GM13977 (cell line): ENCODE results near the gene SCLT1.

Experiments used
- DNase-seq: peaks from one replicate; pipeline ENCODE4 v3.0.0; 2012; ENCODE audit warnings: low spot score
- in situ Hi-C: fragments of 300-500 bp; cut with MboI; formaldehyde crosslinking; loops from one replicate; pipeline ENCODE4 v1.12.0; 2022; ENCODE audit warnings: low sequenced_read_pairs, low pct_unique_long_range_greater_than_20kb, mixed read lengths, inconsistent platforms; ENCODE audit not compliant: unreplicated experiment
- TF ChIP-seq, protein P1 (sequence below): IDR thresholded peaks from 2 replicates; pipeline ENCODE4 v1.5.1; 2012; ENCODE audit warnings: mild to moderate bottlenecking, control low read depth; ENCODE audit not compliant: insufficient read depth; ENCODE audit errors: extremely low read depth, missing control alignments

The SCLT1 gene

DNA sequence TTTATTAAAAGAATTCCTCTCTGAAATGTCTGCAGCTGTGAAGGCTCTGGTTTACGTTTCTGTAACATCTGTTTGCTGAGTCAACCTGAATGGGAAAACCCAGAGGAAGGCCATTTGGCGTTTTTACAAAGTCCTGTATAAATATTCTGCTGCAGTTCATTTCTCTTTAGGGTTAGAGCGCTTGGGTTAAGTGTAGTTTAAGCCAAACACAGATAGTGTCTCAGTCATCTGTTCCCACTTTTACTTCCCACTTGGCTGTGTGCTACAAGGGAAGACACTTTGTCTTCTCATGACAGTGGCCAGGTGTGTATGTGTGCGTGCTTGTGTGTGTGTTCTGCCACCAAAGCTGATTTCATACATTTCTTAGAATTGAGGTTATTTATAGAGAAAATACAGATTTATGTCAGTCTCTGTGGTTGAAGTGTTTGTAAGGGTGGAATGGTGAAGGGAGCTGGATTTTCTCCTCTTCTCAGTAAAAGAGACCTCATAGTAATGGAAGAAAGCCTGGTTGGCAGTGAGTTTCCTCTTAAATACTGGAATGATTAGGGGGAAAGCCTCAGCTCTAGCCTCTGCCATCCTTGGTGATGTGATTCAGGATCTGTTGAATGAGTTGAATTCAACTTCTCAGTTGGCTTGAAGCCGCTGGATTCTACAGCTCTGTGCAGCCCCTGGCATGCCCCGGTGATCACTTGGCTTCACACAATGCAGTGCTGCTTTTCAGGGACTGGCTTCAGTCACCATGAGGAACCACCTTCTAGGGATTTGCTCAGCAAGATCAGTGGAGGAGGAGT, 233.3 kb downstream of the SCLT1 start:
- in situ Hi-C loops: loop anchor here (10.0 kb wide), 1 partner anchor 45 kb away; no protein-coding TSS in a partner anchor

DNA sequence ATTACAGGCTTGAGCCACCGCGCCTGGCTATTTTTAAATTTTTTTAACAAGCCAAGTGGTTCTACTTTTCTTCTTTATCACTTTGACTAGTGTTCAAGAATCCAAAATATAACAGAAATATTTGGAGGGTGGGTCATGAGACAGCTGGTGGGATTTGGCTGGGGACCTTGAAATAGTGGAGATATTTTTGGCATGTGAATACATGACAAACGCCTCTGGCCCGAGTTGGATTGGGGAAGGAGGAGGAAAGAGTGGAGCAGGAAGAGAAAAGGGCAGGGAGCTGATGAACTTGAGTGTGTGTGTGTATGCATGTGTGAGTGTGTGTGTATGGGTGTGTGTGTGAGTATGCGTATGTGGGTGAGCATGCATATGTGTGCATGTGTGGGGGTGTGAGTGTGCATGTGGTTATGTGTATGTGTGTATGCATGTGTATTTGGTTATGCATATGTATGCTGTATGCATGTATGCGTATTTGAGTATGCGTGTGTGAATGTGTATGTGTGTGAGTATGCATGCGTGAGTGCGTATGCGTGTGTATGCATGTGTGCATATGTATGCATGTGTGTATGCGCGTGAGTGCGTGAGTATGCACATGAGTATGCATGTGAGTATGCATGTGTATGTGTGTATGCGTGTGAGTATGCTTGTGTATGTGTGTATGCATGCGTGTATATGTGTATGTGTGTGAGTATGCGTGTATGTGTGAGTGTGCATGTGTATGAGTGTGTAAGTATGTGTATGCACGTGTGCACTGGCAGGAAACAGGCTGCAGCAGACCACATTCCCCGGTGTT, 234.3 kb downstream of the SCLT1 start:
- TF ChIP-seq, protein P1, sequence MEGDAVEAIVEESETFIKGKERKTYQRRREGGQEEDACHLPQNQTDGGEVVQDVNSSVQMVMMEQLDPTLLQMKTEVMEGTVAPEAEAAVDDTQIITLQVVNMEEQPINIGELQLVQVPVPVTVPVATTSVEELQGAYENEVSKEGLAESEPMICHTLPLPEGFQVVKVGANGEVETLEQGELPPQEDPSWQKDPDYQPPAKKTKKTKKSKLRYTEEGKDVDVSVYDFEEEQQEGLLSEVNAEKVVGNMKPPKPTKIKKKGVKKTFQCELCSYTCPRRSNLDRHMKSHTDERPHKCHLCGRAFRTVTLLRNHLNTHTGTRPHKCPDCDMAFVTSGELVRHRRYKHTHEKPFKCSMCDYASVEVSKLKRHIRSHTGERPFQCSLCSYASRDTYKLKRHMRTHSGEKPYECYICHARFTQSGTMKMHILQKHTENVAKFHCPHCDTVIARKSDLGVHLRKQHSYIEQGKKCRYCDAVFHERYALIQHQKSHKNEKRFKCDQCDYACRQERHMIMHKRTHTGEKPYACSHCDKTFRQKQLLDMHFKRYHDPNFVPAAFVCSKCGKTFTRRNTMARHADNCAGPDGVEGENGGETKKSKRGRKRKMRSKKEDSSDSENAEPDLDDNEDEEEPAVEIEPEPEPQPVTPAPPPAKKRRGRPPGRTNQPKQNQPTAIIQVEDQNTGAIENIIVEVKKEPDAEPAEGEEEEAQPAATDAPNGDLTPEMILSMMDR: no peak
- in situ Hi-C loops: no loop called here
- no peak for DNase-seq

More for the DNA sequence above, 233.3 kb downstream of the SCLT1 start:
- DNase-seq: no peak
- TF ChIP-seq, protein P1: no peak

DNA sequence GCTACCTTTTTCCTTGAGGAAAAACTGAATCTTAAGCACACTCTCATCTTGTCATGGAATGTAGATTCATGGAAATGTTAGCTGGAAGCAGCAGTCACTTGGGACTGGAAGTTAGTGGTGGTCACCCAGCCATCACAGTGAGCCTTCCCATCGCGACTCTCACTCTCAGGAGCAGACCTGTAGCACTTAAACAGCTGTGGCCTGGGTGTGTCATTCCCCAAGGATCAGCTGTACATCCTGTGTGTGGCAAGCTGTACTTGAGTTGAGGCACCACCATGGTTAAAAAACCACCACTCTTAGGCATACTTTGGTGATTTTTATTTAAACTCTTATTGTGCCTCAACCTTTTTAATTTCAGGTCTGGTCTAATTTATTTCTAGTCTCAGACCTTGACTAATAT, 237.1 kb downstream of the SCLT1 start:
- TF ChIP-seq, protein P1: no peak
- in situ Hi-C loops: no loop called here
- no peak for DNase-seq

DNA sequence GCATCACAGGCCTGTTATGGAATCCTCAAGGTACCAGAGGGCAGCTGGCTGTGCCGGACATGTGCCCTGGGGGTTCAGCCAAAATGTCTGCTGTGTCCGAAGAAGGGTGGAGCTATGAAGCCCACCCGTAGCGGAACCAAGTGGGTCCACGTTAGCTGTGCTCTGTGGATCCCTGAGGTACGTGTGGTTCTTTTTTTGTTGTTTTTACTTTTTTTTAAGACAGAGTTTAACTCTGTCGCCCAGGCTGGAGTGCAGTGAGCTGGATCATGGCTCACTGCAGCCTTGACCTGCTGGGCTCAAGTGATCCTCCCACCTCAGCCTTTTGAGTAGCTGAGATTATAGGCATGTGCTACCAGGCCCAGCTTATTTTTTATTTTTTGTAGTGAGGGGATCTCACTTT, 237.7 kb downstream of the SCLT1 start:
- in situ Hi-C loops: no loop called here
- TF ChIP-seq, protein P1: no peak
- no peak for DNase-seq

GRCh38 chr4:128854433-128854832, 238.9 kb downstream of the SCLT1 start:
- no peak for DNase-seq
- TF ChIP-seq, protein P1: no peak
- in situ Hi-C loops: no loop called here

- no peak for DNase-seq
- in situ Hi-C loops: no loop called here
Measured at GRCh38 chr4:128853741-128854140, 239.6 kb downstream of the SCLT1 start.

More at GRCh38 chr4:128853741-128854140, 239.6 kb downstream of the SCLT1 start:
- TF ChIP-seq, protein P1: peak; percentile 3
